ENCODE results near the gene ANKHD1.
"Not testable (repeated sequence)": the region's sequence is repeated elsewhere in the genome, so short reads cannot be mapped to it uniquely, and the experiment has no call there.

ANKHD1 gene

DNA sequence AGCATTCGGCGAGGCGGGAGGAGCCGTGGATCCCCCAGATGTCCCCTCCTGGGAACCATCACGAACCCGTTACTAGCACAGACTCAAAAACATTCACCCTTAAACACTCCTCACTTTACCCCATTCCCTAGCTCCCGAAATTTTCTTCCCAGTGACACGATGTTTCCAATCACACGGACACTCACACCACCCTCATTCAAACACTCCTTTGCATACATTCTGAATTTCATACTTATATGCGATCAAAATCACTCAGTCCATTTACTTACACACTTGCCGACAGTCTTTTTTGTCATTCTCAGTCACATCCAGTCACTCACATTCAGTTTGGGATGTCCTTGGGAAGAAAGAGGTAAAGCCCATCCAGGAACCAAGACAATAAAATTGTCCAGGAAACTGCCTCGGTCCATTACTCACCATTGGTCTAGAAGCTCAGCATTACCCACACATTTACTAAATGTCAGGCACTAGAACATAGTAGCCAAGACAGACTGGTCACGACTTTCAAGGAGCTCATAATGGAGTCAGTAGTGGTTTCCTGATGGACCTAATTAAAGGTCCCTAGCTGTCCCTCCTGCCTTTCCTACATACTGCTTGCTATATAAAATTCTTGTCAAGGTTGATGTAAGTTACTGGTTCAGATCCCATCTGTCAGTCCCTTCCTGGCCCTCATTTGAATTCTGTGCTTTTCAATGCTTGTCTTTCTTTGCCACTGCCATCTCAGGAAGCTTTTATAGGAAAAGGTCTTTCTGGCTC lies 163.6 kb downstream of the ANKHD1 start:
- DNase-seq: no peak

DNA sequence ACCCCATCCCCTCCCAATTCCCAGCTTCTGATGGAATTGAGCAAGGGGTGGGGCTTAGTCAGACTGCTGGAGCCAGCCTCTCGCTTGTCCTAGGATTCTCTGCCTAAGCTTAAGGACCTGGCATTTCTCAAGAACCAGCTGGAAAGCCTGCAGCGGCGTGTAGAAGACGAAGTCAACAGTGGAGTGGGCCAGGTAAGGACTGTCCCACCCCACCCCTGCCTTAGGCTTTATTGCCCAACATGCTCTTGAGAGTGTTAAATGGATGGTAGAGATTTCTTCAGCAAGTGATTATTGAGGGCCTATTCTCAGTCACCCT lies 164.1 kb downstream of the ANKHD1 start:
- no peak for DNase-seq

DNA sequence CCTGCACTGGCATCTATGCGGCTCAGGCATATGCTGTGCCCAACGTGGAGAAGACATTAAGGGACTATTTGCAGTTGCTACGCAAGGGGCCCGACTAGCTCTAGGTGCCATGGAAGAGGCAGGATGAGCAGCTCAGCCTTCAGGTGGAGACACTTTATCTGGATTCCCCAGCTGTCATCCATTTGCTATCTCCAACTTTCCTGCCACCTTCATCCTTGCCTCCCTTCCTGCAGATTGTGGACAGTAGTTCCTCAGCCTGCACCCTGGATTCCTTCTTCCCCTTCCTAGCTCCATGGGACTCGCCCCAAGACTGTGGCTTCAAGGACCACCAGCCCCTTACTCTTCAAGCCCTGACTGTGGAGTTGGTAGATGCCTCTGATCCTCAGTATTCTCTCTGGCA lies 165.0 kb downstream of the ANKHD1 start:
- DNase-seq: no peak

DNA sequence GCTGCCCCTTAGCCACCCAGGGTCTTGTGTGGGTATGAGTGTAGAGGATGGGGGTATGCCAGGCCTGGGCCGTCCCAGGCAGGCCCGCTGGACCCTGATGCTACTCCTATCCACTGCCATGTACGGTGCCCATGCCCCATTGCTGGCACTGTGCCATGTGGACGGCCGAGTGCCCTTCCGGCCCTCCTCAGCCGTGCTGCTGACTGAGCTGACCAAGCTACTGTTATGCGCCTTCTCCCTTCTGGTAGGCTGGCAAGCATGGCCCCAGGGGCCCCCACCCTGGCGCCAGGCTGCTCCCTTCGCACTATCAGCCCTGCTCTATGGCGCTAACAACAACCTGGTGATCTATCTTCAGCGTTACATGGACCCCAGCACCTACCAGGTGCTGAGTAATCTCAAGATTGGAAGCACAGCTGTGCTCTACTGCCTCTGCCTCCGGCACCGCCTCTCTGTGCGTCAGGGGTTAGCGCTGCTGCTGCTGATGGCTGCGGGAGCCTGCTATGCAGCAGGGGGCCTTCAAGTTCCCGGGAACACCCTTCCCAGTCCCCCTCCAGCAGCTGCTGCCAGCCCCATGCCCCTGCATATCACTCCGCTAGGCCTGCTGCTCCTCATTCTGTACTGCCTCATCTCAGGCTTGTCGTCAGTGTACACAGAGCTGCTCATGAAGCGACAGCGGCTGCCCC lies 165.6 kb downstream of the ANKHD1 start:
- DNase-seq: no peak

DNA sequence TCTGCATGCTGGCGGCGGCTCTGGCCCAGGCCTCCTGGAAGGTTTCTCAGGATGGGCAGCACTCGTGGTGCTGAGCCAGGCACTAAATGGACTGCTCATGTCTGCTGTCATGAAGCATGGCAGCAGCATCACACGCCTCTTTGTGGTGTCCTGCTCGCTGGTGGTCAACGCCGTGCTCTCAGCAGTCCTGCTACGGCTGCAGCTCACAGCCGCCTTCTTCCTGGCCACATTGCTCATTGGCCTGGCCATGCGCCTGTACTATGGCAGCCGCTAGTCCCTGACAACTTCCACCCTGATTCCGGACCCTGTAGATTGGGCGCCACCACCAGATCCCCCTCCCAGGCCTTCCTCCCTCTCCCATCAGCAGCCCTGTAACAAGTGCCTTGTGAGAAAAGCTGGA lies 166.2 kb downstream of the ANKHD1 start:
- no peak for DNase-seq

DNA sequence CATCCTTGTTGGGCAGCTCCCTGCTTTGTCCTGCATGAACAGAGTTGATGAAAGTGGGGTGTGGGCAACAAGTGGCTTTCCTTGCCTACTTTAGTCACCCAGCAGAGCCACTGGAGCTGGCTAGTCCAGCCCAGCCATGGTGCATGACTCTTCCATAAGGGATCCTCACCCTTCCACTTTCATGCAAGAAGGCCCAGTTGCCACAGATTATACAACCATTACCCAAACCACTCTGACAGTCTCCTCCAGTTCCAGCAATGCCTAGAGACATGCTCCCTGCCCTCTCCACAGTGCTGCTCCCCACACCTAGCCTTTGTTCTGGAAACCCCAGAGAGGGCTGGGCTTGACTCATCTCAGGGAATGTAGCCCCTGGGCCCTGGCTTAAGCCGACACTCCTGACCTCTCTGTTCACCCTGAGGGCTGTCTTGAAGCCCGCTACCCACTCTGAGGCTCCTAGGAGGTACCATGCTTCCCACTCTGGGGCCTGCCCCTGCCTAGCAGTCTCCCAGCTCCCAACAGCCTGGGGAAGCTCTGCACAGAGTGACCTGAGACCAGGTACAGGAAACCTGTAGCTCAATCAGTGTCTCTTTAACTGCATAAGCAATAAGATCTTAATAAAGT lies 166.9 kb downstream of the ANKHD1 start:
- no peak for DNase-seq

DNA sequence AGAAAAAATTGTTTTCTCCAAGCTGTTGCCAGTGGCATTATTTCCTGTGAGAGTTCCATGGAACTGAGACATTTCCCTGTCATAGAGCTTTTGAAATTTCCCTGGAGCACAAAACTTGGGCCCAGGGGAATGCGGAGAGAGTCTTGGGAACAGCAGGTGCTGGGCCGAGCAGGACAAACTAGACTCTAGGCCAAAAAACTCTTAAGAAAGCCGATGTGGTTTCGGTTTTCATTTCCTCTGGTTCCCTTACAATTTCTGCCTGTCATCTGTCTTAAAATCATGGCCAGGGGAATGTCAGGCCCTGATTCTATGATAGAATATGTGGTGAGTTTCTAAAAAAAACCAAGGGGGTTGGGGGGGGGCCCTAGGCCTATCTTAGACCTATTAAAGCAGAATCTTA lies 167.6 kb downstream of the ANKHD1 start:
- DNase-seq: no peak

DNA sequence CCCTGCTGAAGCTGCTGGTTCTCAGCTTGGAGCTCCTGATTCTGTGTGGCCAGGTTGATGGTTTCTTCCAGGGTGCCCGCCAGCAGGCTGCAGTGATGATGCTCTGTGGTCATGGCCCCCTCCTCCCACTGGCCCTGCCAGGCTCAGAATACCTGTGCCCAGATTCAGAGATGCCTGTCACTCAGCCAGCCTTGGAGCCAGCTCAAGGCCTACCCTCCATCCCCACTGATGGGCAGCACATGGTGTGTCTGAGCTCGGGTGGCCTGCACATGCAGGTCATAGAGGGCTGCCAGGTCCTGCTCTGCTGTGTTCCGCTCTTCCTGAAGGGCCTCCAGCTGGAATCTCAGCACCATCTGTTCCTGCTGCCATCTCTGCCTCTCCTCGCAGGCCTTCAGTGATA lies 168.4 kb downstream of the ANKHD1 start:
- DNase-seq: no peak

DNA sequence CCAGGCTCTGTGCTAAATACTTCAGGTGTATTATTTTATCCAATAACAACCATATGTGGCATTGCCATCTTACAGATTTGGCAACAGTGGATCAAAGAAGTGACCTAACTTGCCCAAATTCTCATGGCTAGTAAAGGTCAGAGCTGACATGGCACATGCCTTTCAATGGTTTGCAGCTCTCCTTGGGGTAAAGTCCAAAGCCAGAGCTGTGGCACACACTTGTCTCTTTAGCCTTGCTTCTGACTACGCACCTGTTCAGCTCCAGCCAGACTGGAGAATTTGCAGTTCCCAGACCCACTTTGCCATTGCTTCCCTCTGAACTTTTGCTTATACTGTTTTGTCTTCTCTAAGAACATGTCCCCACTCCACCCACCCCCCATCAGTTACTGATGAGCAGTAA lies 168.9 kb downstream of the ANKHD1 start:
- DNase-seq: no peak

DNA sequence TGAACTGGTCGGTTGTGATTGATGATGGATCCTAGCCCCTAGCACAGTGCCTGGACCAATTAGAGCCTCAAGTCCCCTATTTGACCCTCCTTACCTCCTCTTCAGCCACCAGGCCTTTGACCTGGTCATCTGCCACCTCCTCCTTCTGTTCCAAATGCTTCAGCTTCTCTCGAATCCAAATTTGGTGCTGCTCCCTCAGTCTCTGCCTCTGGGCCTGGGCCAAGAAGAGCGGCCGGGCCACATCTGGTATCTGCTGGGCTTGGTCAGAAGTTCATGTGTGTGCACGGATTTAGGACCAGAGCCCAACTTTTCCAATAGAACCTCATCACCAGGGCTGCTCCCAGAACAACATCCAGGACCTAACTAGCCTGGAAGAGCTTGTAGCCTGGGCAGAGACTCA lies 169.5 kb downstream of the ANKHD1 start:
- DNase-seq: no peak

DNA sequence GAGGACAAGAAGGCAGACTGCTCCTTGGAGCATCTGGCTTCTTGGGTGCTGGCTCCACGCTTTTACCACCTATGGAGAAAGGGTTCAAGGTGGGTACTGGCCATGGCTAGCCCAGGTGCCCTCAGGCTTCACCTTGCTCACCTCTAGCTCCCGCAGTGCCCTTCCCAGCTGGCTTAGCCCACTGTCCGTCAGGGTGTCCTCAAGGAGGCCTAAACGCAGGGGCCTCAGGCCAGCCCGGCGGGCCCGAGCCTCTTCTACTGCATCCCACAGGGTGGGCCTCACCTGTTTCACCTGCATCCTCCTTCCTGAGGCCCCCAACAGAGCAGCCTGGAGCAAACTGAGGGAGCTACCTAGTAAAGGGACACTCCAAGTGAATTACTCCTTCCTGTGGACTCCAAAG lies 172.1 kb downstream of the ANKHD1 start:
- no peak for DNase-seq

DNA sequence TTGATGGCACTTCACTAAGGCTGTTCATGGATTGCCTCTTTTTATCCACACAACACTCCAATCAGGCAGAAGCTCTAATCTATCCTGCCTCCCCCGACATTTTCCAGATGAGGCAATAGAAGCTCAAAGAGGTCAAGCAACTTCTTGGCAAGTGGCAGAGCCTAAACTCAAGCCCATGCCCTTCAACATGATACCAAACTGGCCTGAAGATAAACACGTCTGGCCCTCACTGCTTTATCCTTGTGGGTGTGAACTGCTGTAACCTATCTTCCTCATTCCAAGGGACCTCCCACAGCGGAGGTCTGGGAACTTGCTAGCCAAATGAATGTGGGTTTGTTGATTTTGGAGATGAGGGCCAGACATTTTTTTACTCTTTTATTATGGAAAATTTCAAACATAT lies 172.5 kb downstream of the ANKHD1 start:
- no peak for DNase-seq

DNA sequence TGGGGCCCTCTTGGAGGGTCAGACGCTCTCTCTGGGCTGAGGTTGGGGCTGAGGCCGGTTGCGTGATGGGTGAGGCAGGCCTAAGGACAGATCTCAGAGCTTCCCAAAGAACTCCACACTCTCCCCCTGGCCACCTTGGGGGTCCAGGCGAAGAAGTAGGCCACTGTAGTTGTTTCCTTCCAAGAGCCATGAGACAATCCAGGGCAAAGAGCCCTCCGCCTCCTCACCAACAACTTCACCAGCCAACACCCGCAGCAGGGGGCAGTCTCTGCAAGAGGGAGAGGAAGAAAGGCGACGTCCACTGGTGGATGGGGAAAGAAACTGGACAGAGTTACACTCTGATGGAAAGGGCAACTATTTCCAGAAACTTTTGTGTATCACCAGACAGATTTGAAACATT lies 173.7 kb downstream of the ANKHD1 start:
- DNase-seq: no peak

DNA sequence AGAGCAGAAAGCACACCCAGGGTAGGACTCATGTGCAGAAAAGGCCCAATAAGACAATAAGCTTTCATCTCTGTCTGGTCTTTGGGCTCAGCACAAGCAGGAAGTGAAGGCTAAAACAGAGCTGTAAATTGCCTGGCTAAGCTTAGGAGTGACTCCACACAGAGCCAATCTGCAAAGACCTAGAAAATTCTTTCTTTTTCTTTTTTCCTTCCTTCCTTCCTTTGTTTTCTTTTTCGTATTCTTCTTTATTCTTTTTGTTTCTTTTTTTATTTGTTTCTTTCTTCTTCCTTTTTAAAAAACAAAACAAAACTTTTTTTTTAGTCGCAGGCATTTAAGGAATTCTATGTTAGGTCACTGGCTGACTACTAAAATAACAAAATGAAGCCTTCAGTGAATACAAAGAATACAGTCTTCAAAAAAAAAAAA lies 175.2 kb downstream of the ANKHD1 start:
- DNase-seq: no peak

DNA sequence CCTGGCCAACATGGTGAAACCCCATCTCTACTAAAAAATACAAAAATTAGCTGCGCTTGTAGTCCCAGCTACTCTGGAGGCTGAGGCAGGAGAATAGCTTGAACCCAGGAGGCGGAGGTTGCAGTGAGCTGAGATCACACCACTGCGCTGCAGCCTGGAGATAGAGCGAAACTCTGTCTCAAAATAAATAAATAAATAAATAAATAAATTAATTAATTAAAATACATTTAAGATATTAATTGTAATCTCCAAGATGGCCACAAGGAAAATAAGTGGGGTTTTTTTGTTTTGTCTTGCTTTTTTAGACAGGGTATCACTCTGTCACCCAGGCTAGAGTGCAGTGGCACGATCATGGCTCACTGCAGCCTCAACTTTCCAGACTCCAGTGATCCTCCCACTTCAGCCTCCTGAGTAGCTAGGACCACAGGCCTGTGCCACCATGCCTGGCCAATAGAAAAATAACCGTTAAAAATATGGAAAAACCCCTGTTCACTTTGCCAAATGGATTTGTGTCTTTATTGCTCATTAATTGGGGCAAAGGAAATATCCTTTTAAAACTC lies 177.6 kb downstream of the ANKHD1 start:
- DNase-seq: not testable (repeated sequence)

DNA sequence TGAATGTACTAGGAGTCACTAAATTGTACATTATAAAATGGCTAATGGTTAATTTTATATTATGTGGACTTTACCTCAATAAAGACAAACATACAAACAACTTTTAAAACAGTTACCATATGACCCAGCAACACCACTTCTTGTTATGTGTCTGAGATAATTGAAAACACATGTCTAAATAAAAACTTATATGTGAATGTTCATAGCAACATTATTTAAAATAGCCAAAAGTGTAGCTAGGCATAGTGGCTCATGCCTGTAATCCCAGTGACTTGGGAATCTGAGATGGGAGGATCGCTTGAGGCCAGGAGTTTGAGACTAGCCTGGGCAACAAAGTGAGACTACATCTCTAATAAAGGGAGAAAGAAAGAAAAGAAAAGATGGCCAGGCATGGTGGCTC lies 185.9 kb downstream of the ANKHD1 start:
- DNase-seq: no peak

DNA sequence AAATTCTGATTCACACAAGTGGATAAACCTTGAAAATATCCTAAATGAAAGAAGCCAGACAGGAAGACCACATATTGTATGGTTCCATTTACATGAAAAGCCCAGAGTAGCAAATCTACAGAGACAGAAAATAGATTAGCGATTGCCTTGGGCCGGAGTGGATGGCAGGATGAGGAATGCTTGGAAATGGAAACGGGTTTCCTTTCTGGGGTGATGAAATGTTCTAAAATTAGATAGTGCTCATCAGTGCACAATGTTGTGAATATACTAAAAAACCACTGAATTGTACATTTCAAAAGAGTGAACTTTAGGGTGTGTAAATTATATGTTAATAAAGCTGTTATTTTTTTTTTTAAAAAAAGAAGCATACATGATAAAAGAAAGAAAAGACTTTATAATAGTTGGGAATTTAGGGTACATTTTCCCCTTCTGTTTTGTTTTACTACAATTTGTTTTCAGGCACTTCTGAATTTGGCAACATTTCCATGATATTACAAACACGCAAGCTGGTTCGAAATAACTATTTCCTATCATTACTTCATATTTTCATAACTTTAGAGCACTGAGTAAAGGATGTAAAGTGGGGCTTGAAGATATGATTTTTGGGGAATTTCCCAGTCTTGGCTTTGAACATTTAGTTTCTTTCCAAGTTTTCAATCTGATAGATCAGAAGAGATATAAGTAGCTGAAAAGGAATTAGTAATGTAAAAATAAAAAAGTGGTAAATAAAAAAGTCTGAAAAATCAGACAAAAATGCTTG lies 186.9 kb downstream of the ANKHD1 start:
- DNase-seq: no peak
